OCI-LY7 (cell line): Measurements from ENCODE around the gene NHP2. TPM values are rescaled to one million over a fixed set of nuclear protein-coding genes. Genes with fewer than 3 reads are reported as not detected.

Source experiments
- BruUV-seq: library from RNA; stranded (reverse); fragments of 400-500 nt; replicated peaks from 2 replicates; lab custom pipeline; 2021; lab: Mats Ljungman, UMichigan
- CTCF ChIA-PET: fragments of 300-600 bp; sonication (Branson Sonifier 250); formaldehyde crosslinking; loops from one replicate; lab custom pipeline; 2022; ENCODE audit warnings: antibody characterized with exemption; ENCODE audit not compliant: unreplicated experiment; lab: Charles Lee
- POLR2A ChIA-PET: fragments of 300-600 bp; sonication (Branson Sonifier 250); formaldehyde crosslinking; loops from one replicate; lab custom pipeline; 2022; ENCODE audit warnings: antibody characterized with exemption; lab: Charles Lee
- DNase-seq: peaks from one replicate; pipeline ENCODE4 v3.0.0-alpha.2; 2015; ENCODE audit warnings: low spot score
- H2AFZ ChIP-seq: fragments of 200-600 bp; sonication (generic), shearing (Covaris generic); 2 replicates; pipeline ENCODE4 v1.6.1; 2014; ENCODE audit warnings: mild to moderate bottlenecking, antibody characterized with exemption, low read length, moderate library complexity
- H3K27ac ChIP-seq: fragments of 200-600 bp; sonication (generic); 2 replicates; pipeline ENCODE4 v1.5.1; 2014; ENCODE audit warnings: mixed run types, low read depth, mild to moderate bottlenecking, moderate library complexity, low read length, inconsistent platforms; ENCODE audit not compliant: poor library complexity, severe bottlenecking
- H3K36me3 ChIP-seq: fragments of 200-600 bp; sonication (generic); 2 replicates; pipeline ENCODE4 v1.6.1; 2014; ENCODE audit warnings: mild to moderate bottlenecking, antibody characterized with exemption, low read length, moderate library complexity, mixed read lengths; ENCODE audit not compliant: insufficient read depth
- H3K4me1 ChIP-seq: fragments of 200-600 bp; sonication (generic); 2 replicates; pipeline ENCODE4 v1.5.1; 2014; ENCODE audit warnings: mild to moderate bottlenecking, low read length; ENCODE audit not compliant: insufficient read depth, poor library complexity, severe bottlenecking
- H3K4me2 ChIP-seq: fragments of 200-600 bp; sonication (generic); 2 replicates; pipeline ENCODE4 v1.6.1; 2014; ENCODE audit warnings: mild to moderate bottlenecking, low read length
- H3K4me3 ChIP-seq: fragments of 200-600 bp; sonication (generic); 2 replicates; pipeline ENCODE4 v1.5.1; 2014; ENCODE audit warnings: mild to moderate bottlenecking, low read depth, low read length; ENCODE audit not compliant: poor library complexity, severe bottlenecking
- H3K79me2 ChIP-seq: fragments of 200-600 bp; sonication (generic); 2 replicates; pipeline ENCODE4 v1.6.1; 2016; ENCODE audit warnings: low read depth, mild to moderate bottlenecking, low read length, moderate library complexity, mixed read lengths; ENCODE audit not compliant: insufficient read depth
- H3K9me2 ChIP-seq: fragments of 200-600 bp; sonication (generic); 2 replicates; pipeline ENCODE4 v1.6.1; 2016; ENCODE audit warnings: mild to moderate bottlenecking, low read length, mixed read lengths; ENCODE audit not compliant: insufficient read depth
- H3K9me3 ChIP-seq: fragments of 200-600 bp; sonication (generic); 2 replicates; pipeline ENCODE4 v1.6.1; 2014; ENCODE audit warnings: mild to moderate bottlenecking, mixed run types, low read length, mixed read lengths
- H4K20me1 ChIP-seq: fragments of 200-600 bp; sonication (generic); 2 replicates; pipeline ENCODE4 v1.6.1; 2014; ENCODE audit warnings: mild to moderate bottlenecking, antibody characterized with exemption, low read length, moderate library complexity, mixed read lengths; ENCODE audit not compliant: insufficient read depth
- CTCF ChIP-seq: fragments of 200-600 bp; sonication (generic); conservative IDR thresholded peaks from 2 replicates; pipeline ENCODE4 v1.5.1; 2014; ENCODE audit warnings: mild to moderate bottlenecking, antibody characterized with exemption, low read length, moderate library complexity, mixed read lengths
- EZH2phosphoT487 ChIP-seq: fragments of 200-600 bp; sonication (generic); IDR thresholded peaks from 2 replicates; pipeline ENCODE4 v1.6.1; 2018; ENCODE audit warnings: low read depth, borderline replicate concordance, mild to moderate bottlenecking, mixed run types, antibody characterized with exemption, low read length, moderate library complexity, mixed read lengths
- intact Hi-C: fragments of 100-400 bp; cut with micrococcal nuclease; formaldehyde crosslinking; loops from one replicate; pipeline ENCODE4 v1.10.0; 2022; ENCODE audit not compliant: unreplicated experiment
- total RNA-seq, 2 experiments: library from RNA; depleted of rRNA in 1 of 2; stranded (reverse); fragments of >200 nt in 1 of 2; shearing (Covaris generic) in 1 of 2; gene quantifications; 2 replicates each; pipeline ENCODE4 v1.2.3, GENCODE V29; 2014 to 2022

The NHP2 gene
- total RNA-seq, 2 experiments from 2014 or later, result 216 to 309 TPM

GRCh38 chr5:178152491-178153444 is 917 bp downstream of the NHP2 start:
- Histone ChIP-seq H3K4me2 (peak overlapping the region; percentile 88), H4K20me1 (no peaks in the 10 kb centered on the region), H3K9me3 (no peaks in the 10 kb centered on the region), H3K79me2 (peaks cover 18% of the 10 kb centered on the region), H3K27ac (peak overlapping the region; percentile 19), H3K4me1 (peaks cover 42% of the 10 kb centered on the region), H3K36me3 (peaks cover 54% of the 10 kb centered on the region), H2AFZ (no peak overlapping the region; the same call in 1 of the 2 replicates), H3K9me2 (no peaks in the 10 kb centered on the region), H3K4me3 (peak overlapping the region; percentile 85)
- no peak for DNase-seq
- TF ChIP-seq CTCF, result no peak
- TF ChIP-seq EZH2phosphoT487, result no peak
- intact Hi-C loops, result no loop called here
- CTCF ChIA-PET, result interaction anchor here (0.5 to 1.6 kb wide), 4 partner anchors 25 to 84 kb away, joined by 3 to 11 read pairs (median 6); no protein-coding TSS in a partner anchor
- POLR2A ChIA-PET, result interaction anchor here (0.8 to 2.8 kb wide), 6 partner anchors 10 to 84 kb away, joined by 3 to 14 read pairs (median 6); no protein-coding TSS in a partner anchor
- BruUV-seq, result no TSS peak

DNA sequence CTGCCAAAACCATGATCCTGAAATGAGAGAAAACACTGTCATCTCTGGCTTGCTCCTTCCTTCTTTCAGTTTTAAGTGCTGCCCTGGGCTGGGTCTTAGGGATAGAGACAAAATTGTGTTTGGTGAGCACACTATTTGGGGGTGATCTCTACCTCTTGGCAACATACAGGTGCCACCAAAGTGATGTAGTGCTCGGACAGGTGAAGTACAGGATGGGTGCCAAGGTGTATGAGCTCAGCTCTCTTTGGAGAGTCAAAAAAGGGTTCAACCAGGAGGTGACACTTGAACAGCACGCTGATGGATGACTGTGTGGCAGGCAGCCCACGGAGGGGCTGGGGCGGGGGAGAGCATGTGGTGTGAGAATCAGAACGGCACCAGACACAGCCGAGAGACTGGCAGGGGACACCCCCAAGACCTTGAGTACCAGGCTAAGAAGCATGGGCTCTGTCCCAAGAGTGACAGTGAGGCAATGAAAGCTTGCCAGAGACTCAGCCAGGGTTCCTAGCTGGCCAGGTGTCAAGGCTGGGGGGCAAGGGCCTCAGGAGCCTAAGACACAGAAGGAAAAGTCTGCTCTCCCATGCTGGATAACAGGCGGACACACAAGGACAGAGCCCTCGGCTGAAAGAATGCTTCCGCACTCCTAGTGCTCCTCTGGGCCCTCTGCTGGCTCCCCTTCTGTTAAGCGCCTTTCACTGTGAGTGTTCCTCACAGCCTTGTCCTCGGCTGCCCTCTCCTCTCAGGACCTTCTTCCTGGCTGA is 2.5 kb downstream of the NHP2 start:
- intact Hi-C loops, result no loop called here
- BruUV-seq, result no TSS peak
- H3K9me3 ChIP-seq, result no peaks in the 10 kb centered on the region
- H3K4me3 ChIP-seq, result peak overlapping the region; percentile 85
- H4K20me1 ChIP-seq, result no peaks in the 10 kb centered on the region
- no peak overlapping the region for H3K27ac ChIP-seq
- POLR2A ChIA-PET, result no interaction called here
- CTCF ChIA-PET, result interaction anchor here (0.6 kb wide), 1 partner anchor 611 kb away, joined by 3 read pairs; no protein-coding TSS in a partner anchor
- no peak for TF ChIP-seq EZH2phosphoT487
- peak; percentile 40 for TF ChIP-seq CTCF
- no peak for DNase-seq
- H3K36me3 ChIP-seq, result peaks cover 70% of the 10 kb centered on the region
- no peak overlapping the region for H2AFZ ChIP-seq
- peaks cover 18% of the 10 kb centered on the region for H3K79me2 ChIP-seq
- peaks cover 42% of the 10 kb centered on the region for H3K4me1 ChIP-seq
- peak overlapping the region; percentile 88; the same call in 1 of the 2 replicates for H3K4me2 ChIP-seq
- no peaks in the 10 kb centered on the region for H3K9me2 ChIP-seq
